NCI-H2196 (cell line): Measurements from ENCODE around the gene C22orf39.

Experiments
- DNase-seq: peaks from one replicate; lab custom pipeline; 2025; ENCODE audit not compliant: unreplicated experiment; lab: John Stamatoyannopoulos, UW

Gene C22orf39

DNA sequence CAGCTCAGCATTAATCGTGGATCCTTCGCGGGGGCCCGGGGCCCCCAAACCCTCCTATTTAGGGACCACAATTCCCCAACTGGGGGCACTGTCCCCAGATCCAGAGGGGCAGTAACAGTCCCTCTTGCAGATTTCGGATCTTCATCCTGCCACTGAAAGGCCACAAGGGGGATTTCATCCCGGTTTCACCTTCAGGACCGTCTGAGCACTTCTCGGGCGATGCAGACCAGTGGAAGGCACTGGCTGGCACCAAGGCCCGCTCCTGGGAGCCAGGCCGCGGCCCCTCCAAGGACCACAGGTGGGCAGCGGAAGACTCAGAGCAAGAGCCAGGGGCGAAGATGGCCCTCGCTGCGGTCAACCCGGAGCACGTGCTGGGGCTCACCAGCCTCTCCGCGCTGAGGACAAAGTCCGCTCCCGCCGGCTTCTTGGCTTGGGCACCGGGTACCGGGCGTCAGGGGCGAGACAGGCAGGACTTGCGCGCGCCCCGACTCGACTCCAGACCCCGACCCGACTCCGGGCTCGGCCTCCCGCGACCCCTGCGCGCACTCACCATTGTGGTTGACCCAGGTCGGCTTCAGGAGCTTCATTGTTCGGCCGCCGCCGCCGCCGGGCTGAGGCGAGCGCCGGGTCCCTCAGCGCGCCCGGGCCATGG is 16.5 kb downstream of the C22orf39 start:
- no peak for DNase-seq

- no peak for DNase-seq
Measured at GRCh38 chr22:19429950-19430889, 17.3 kb downstream of the C22orf39 start.

DNA sequence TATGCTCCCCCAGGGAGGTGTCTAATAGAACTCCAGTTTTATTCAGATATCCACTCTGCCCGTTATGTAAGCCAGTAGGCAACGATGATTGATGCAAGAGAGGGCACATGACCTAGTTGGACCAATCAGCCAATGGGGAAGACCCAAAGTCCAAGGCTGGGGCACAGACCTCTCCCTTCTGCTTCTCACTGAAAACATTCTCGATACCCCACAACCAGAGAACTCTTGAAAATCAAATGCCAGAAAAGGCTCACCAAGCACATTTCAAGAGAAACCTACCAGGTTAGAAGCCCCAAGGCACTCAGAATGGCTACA is 23.4 kb downstream of the C22orf39 start:
- DNase-seq = no peak

DNA sequence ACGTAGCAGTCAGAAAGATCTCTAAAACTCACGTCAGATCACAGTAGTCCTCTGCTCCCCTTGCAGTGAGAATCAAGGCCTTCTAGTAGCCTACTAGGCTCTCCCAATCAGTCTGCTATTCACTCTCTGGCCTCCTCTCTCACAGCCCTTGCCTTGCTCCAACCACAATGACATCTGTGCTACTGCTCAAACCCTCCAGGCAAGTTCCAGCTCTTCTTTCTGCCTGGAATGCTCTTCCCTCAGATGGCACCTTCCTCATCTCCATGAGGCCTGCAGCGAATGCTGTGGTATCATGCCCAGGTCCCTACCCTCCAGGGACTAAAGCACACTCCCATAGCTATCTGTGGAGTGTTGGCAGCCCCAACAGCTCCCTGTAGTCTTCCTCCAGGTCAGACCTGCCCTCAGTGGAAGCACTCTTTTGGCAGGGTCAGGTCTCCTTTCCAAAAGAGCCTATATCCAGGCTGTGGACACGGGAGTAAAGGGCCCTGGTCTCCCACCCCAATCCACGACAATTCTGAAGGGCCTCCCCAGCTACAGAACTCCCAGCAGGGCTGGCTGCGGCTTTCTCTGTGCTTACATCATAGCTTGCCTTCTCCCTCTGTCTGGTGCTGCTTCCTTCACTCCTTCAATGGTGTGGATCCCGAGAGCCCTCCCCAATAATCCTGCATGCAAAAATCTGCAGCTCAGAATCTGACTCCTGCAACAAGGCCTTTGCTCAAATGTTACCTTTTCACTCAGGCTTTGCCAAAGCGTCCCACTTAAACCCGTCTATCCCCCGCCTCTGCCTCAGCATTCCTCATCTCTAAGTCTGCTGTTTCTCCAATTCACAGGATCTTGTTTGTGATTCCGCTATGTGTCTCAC is 24.8 kb downstream of the C22orf39 start:
- no peak for DNase-seq

GRCh38 chr22:19420321-19420720 is 27.2 kb downstream of the C22orf39 start:
- DNase-seq = no peak

DNA sequence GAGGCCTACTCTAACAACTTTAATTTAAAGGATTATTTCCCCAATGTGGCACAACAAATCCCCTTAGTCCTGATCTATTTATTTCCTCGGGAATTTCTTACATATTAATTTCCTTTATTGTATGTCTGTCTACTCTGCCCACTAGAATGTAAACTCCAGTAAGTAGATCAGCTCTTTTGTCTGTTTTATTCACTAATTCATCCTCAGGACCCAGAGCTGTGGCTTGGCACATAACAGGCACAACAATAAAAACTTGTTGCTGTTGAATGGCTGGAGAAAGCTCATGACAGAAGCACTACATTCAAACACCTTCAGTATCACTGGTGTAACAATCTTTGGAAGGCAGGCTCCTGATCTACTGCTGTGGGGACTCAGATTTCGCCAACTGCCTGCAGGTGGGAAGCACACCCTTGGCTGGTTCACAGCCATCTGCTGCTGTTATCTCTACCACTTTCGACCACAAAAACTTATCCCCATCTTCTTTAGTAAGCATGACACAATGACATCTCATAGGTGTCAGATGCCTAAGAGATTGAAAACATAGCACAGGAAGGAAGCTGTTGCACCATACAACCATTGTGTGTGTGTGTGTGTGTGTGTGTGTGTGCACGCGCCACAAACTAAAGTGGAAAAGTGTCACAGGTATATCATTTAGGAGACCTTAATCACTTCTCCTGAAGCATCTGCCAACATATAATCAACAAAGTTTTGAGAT is 27.9 kb downstream of the C22orf39 start:
- no peak for DNase-seq

GRCh38 chr22:19419086-19419463 is 28.4 kb downstream of the C22orf39 start:
- no peak for DNase-seq

DNA sequence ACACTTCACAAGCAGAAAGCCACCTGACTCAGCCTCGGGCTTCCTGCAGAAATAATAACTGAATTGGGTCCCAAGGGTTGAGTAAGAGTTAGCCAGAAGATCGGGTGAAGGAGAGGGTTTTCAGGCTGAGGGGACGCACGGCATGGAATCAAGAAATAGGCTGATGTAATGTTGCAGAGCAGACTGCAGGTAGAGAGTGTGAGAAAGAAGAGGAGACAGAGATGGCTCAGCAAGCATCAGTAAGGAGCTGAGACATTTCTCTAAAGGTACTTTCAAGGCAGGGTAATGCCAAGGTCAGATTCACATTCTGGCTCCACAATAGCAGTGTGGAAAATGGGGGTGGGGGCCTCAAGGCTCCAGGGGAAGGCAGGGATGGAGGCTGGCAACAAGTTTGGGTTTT is 34.6 kb downstream of the C22orf39 start:
- no peak for DNase-seq

DNA sequence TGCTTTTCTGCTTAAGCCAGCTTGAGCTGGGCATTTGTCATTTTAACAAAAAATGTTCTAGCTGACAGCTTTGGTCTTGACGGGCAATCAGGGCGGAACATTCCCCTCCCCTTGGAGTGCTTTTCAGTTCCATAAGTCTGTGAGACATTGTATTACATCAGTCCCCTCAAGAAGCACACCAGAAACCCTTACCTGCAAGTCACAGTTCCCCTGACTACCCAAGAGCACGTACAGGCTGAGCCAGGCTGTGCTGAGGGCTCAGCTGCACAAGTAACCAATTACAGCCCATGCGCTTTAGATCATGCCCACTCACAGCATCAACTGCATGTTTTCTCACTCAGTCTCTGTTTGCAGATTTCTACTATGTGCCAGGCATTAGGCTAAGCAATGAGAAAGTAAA is 35.0 kb downstream of the C22orf39 start:
- no peak for DNase-seq

- no peak for DNase-seq
Measured at GRCh38 chr22:19411690-19412045, 35.8 kb downstream of the C22orf39 start.

DNA sequence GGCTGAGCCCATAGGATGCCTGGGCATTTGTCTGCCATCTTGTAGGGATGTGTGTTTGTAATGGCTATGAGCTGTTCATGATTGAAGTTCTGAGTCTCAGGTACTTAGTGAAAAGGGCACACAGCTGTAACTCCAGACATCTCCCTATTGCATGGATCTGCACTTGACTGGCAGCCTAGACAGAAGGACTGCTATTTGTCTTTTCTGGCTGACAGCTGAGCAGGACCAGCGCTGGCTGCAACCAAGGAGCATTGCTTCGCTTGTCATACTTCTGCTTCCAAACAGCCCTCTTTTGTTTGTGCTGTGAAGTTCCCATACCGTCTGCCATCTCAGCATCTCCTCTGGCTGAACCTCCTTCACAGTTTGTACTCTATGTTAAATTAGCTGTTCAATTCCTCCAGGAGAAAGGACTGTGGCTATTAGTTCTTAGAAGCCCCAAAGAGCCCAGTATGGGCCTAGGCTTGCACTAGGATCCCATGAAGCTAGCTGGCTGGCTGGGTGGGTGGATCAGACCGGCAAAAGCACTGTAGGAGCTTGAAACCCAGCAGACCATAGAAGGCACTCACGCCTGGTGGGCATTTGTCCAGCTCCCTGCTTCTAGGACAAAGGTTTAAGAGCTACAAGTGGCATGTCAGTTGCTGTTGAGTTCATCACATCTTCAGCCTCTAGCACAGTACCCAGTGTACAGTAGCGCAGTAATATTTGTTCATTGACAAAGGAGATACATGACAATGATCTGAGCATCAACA is 36.4 kb downstream of the C22orf39 start:
- no peak for DNase-seq

GRCh38 chr22:19407649-19408606 is 39.6 kb downstream of the C22orf39 start:
- no peak for DNase-seq

DNA sequence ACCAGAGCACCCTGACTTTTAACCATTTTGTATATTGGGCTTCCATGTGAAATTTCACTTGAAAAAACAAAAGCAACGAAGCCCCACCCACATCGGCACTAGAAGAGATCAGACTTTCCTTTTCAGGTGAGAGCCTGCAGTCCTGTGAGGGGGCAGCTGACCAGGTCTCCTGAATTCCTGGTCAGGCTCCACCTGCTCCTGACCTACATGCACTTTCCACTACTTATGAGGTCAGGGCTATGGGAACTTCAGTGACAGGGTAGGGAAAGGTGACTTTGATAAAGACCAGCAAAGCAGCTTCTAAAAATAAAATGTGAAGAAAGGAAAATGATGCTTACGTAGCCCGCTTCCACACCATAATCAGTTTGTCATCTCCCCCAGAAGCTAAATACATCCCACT is 40.7 kb downstream of the C22orf39 start:
- DNase-seq = no peak

GRCh38 chr22:19406281-19406811 is 41.2 kb downstream of the C22orf39 start:
- DNase-seq = no peak

DNA sequence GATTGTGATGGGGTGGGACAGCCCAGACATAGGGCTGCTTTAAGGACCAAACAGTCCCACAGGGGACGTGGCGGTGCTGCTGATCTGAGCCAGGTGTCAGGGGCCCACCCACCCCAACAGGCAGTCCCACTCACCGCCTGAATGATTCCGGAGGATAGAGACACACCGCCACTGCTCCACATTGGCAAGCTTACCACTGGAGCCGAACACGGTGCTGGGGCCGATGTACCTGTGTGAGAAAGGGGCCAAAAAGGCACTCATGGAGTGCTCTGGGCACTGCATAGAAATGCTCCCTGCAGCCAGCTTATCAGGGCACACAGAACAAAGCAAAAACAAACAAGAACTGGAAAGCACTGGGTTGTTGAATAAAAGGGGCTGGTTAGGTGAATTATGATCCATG is 41.9 kb downstream of the C22orf39 start:
- DNase-seq = no peak

GRCh38 chr22:19405133-19405532 is 42.4 kb downstream of the C22orf39 start:
- DNase-seq = no peak

DNA sequence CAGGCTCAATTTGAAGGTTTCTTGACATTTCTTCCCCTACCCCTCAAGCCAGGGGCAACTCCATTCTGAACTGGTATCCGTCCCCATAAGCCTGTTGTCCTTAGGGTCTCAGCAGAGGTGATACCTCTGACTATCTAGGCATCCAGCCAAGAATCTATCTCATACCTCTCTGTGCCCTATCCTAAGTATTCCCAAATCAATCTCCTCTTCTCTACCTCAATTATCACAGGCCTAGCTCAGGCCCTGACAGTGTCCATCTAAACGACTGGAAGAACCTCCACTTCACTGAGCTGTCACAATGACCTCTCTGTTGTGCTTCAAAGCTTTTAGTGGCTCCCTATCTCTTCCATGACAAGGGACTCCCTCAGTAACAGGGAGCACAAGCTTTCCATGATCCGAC is 42.8 kb downstream of the C22orf39 start:
- DNase-seq = no peak

DNA sequence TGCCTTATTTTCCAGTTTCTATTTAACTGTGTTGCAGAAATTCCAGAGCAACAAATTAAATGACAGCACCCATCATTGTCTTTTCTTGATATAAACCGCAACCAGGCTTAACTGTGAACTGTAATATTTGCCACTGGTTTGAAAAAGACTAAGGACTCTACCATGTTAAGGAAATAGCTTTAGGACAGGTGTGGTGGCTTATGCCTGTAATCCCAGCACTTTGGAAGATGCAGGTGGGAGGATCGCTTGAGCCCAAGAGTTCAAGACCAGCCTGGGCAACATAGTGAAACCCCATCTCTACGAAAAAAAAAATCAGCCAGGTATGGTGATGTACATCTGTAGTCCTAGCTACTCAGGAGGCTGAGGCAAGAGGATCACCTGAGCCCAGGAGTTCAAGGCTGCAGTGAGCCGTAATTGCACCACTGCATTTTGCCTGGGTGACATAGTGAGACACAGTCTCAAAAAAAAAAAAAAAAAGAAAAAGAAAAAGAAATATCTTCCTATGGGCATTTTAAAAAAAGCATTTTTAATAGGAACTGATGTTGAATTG is 44.8 kb downstream of the C22orf39 start:
- no peak for DNase-seq

- DNase-seq = no peak
Measured at GRCh38 chr22:19401483-19401882, 46.0 kb downstream of the C22orf39 start.
